ENCODE data around the gene PLEKHG5.
"Not testable (repeated sequence)": the region's sequence is repeated elsewhere in the genome, so short reads cannot be mapped to it uniquely, and the experiment has no call there.

Gene PLEKHG5

GRCh38 chr1:6495540-6496364, 4.3 kb upstream of the PLEKHG5 start:
- FAIRE-seq = no peak

DNA sequence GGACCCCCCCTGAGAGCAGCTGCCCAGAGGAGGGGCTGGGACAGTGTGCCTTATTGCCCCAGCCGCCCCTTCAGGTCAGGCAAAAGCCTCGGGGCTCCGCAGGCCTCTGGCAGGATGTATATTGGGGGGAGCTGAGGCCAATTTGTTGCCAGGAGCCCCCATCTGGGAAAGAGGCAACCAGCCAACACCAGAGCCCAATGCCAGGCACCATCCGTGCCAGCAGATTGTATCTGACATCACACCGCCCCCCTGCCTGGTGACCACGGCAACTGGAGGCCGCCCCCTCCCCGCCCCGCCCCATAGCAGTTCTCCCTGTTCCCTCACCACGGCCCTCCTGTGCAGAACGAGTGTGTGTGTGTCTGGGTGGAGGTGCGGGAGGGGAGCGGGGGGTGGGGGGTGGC, 3.6 kb upstream of the PLEKHG5 start:
- no peak for FAIRE-seq

DNA sequence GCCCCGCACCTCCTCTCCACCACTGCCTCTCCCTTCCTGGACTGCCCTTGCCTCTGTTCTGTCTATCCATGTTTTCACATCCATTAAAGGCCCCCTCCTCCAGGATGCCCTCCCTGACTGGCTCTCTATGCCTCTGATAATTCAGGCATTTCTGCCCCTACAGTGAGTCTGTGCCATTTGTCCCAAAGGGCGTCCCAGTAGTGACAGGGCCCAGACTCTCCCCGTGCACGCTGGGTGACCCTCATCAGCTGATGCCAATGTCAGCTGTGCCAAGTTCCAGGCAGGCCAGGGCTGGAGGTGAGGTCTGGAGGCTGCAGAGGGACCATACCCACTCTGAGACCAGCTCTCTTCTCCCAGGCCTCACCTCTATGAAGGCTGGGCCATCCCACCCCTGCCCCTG, 3.2 kb upstream of the PLEKHG5 start:
- no peak for FAIRE-seq

DNA sequence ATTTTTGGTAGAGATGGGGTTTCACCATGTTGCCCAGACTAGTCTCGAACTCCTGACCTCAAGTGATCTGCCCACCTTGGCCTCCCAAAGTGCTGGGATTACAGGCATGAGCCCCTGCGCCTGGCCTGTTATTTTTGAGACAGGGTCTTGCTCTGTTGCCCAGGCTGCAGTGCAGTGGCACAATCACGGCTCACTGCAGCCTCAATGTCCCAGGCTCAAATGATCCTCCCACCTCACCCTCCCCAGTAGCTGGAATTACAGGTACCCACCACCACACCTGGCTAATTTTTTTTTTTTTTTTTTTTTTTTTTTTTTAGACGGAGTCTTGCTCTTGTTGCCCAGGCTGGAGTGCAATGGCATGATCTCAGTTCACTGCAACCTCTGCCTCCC, 2.4 kb upstream of the PLEKHG5 start:
- FAIRE-seq = not testable (repeated sequence)

- no peak for FAIRE-seq
These were observed 499 bp upstream of the PLEKHG5 start for GRCh38 chr1:6491966-6492365.

- FAIRE-seq = no peak
These were observed 402 bp downstream of the PLEKHG5 start for GRCh38 chr1:6491081-6491449.

DNA sequence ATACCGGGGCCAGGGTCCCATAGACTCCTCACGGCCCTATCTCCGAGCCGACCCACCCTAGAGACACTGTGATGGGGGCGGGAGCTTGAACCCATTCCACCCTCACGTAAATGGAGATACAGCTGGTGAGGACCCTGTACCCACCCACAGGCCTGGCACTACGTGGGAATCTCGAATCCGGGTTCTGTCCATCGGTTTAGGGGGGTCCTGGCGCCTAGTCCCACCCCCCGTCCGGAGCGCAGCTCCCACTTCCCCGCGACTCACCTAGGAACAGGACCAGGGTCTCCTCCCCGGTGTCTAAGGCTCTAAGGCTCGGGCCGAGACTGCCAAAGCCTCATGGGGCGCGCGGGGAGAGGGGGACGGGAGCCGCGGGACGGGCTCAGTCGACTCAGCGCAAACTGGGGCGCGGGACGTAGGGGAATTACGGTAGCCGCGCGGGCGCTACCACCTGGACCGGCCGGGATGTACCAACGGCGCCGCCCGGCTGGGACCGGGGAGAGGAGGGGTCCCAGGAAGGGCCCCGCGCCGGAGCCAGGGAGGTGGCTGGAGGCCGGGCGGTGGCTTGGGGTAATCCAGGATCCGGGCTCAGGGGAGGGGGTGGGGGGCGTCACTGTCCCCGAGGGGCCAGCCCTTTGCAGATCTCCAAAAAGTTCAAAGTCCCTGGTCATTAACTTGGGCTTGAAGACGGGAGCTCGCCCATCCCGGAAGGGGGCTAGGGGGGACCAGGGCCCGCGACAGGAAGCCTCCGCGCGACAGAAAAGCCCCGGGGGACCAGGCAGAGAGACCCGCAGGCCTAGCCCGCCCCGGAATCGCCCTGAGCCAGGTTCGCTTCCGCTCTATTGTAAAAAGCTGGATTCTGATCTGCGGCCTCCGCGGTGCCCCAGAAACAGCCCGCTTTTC, 1.0 kb downstream of the PLEKHG5 start:
- FAIRE-seq = no peak

DNA sequence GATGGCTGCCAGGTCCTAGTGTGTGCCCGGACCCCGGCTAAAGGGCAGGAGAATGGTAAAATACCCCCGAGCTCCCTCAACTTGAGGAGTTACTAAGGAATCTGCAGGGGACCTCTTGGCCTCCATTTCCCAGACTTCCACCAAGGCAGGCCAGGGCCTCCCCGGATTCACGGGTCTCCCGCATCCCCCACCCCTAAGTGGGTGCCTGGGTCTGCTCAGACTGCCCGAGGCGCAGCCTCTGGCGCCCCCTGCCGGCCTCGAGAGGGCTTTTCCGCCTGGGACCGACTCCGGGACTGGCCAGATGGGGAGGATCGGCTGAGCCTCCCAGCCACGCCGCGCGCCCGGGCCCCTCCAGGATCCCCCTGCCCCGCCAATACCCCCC, 1.7 kb downstream of the PLEKHG5 start:
- no peak for FAIRE-seq

DNA sequence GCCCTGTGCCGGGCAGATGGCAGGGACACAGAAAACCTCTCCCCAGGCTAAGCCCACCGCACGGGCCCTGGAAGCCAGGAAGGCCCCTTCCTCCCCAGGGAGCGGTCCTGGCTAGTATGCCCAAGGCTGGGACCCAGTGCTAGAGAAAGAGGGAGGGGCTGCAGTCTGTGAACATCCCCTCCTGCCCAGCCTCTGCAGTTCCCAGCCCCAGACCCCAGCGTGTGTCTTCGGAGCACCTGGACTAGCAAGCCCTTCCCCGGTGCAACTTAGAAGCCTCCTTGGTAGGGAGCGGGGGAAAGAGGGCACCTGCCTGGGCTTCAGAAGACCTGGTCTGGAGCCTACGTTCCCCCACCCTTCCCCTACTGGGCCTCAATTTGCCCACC, 2.1 kb downstream of the PLEKHG5 start:
- no peak for FAIRE-seq

- FAIRE-seq = no peak
These were observed 2.7 kb downstream of the PLEKHG5 start for GRCh38 chr1:6488602-6489382.

DNA sequence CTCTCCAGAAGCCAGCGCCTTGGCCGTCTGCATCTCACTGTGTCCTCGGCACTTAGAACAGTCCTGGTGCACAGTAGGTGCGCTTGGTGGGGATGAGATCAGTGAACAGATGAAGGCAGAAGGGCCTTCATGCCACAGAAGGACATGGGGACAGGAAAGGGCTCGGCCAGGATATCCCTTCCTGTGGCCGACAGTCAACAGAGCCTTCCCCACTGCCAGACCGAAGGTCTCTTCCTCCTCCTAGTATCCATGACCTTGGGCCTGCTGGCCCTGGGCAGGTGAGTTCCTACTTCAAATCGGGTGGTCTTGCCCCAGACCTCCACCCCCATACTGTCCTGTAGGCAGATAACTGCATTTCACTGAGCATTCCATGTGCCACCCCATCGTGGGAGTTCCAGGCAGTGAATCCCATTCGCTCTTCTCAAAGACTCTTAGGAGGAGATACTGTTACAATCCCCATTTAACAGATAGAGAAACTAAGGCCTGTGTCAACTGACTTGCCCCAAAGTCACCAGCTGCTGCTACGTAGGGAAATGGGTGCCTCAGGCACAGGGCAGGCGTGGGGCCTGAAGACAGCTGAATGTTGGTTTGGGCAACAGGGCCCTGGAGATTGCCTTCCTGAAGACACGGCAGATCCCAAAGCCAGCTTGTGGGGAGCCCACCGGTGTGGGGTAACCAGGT, 3.5 kb downstream of the PLEKHG5 start:
- FAIRE-seq = no peak

DNA sequence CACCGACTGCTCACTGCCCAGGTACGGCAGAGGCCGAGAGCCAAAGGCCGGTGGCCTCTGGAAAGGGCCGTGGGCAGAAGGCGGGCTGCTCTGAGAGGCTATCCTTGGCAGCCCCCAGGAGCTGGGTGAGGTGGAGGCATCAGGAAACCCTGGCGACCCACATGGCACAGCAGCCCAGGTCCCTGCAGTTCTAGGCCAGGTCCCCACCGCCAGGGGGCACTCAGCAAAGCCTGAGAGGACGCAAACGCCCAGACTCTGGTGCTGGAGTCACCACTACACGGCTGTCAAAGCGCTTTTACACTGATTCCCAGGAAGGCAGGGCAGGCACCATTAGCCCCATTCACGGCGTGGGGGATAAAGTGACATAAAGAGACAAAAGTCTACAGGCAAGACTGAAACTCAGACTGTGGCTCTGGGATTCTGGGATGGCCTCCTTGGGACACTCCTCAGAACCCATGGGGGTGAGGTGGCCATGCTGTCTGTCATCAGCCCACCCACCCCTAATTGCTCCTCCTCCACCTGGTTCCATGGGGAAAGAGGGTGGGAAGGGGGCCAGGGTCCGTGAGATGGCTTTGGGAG, 4.9 kb downstream of the PLEKHG5 start:
- FAIRE-seq = peak; percentile 56

DNA sequence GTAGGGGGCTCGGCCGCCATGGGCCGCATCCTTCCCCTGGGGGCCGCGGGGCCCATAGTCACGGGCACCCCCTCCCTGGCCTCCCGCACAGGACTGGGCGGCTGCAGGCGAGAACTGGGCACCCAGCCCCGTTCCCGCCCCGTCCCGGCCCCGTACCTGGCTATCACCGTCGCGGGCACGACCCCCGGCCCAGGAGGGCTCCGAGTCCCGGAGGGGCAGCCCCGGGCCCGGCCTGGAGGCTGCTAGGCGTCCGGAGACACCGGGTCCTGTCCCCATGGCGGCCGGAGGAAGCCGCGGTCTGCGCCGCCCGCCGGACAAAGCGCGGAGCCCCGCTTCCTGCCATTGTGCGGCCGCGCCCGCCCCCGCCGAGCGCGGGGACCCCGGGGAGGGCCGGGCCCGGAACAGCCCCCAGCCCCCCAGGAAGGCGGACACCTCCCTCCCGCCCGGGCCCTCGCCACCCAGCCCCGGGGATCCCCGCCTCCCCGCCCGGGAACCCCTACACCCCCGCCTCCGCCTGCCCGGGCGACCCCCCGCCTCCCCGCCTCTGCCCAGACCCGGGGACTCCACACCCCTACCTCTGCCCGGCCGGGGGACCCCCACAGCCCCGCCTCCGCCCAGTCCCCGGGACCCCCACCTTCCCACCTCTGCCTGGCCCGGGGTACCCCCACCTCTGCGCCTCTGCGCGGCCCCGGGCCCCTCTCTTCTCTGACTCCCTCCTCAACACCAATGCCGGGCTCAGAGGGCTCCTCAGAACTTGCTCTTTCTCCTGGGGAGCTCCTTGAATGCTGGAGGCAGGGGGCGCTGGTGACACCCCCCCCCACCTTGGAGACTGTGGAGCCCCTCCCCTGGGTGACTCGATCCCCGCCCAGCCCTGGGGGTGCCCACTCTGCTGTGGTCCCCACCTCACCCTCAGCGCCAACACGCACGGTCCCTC, 6.0 kb downstream of the PLEKHG5 start:
- no peak for FAIRE-seq

- FAIRE-seq = no peak
These were observed 6.7 kb downstream of the PLEKHG5 start for GRCh38 chr1:6484826-6485167.

DNA sequence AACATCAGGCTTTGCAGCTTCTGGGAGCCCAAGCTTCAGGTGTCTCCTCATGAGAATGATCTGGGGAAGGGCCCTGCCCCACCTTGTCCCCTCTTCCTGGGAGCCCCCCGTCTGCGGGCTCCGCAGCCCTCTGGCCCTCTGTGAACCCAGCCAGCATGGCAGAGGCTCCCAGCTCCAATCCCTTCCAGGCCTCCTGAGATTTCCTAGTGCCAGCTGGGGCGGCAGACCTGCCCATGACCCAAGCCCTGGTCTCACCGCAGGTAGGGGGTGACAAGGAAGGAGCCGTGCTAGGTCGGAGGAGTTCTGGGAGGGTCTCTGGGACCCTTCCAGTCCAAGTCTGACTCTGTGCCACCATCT, 7.7 kb downstream of the PLEKHG5 start:
- FAIRE-seq = no peak

DNA sequence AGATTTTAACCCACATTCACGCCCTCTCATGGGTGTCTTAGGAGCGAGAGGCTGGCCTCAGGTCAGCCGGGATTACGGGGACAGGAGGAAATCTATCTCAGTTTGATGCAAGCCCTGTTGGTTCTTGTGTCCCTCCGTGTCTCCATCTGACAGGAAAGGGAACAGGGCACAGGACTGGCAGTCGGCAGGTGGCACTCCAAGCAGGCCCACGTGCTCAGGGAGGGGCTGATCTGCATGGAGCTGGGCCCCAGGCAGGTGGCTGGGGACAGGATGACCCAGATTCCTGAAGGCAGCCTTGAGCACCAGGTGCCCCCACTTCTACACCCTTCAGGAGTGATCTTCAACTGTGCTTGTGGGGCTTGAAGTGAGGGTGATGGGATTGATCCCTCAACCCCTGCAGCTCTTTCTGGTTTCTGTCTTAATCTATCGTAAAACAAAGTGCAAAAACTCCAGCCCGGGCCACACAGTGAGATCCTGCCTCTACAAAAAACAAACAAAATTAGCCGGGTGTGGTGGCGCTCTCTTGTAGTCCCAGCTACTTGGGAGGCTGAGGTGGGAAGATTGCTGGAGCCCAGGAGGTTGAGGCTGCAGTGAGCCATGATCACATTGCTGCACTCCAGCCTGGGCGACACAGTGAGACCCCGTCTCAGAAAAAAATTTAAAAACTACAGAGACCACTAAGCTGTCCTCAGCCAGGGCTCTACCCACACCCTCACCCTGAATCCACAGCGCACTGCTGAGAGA, 8.3 kb downstream of the PLEKHG5 start:
- no peak for FAIRE-seq

DNA sequence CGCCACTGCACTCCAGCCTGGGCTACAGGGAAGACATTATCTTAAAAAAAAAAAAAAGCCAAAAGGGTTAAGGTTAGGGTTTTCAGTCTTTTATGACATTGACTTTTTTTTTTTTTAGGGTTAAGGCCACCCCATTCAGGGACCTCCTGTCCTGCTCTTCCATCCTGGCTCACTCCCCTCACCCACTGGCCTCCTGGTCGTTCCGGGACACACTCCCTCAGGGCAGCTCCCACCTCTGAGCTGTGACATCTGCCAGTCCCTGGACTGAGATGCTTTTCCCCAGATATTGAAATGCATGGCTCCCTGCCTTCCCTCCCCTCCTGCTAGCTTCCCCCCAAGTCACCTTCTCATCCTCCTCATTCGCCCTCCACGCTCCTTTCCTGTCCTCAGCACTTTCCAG, 9.6 kb downstream of the PLEKHG5 start:
- no peak for FAIRE-seq

- FAIRE-seq = no peak
These were observed 14.2 kb downstream of the PLEKHG5 start for GRCh38 chr1:6477039-6477820.

DNA sequence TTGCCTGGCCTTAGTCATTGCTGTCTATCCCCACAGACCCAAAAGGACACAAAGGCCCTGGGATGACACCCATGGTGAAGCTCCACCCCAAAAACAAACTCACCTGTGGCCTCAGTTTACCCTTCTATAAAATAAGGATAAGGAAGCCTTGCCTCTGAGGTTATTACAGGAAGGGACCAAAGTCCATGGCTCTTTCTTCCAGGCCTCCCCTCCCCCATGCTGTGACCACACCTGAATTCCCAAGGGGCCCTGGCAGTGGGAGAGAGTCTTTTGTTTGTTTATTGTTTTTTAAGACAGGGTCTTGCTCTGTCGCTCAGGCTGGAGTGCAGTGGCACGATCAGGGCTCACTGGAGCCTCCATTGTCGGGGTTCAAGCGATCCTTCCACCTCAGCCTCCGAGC, 15.0 kb downstream of the PLEKHG5 start:
- FAIRE-seq = no peak

Measured in TTC549 (cell line).